GM12892 (cell line): ENCODE results near the gene NDFIP1.

Source experiments
- POLR2A ChIP-seq: IDR thresholded peaks from 2 replicates; pipeline ENCODE4 v1.6.1; 2011; ENCODE audit warnings: low read depth, low read length, control low read depth
- POLR2AphosphoS5 ChIP-seq: IDR thresholded peaks from 2 replicates; pipeline ENCODE4 v1.6.1; 2011; ENCODE audit warnings: low read depth, low read length, control low read depth
- TAF1 ChIP-seq: IDR thresholded peaks from 2 replicates; pipeline ENCODE4 v1.6.1; 2011; ENCODE audit warnings: low read depth, mild to moderate bottlenecking, control low read depth, low read length, borderline replicate concordance

- no peak for TF ChIP-seq POLR2A
- TF ChIP-seq POLR2AphosphoS5, result no peak
- TF ChIP-seq TAF1, result no peak
Observed at GRCh38 chr5:142109331-142110045, 909 bp downstream of the NDFIP1 start.
